Ishikawa (cell line): ENCODE measurements around the gene ARPC1B.

Source experiments
- CEBPB ChIP-seq: IDR thresholded peaks from 2 replicates; pipeline ENCODE4 v1.6.1; 2012
- CREB1 ChIP-seq: IDR thresholded peaks from 2 replicates; pipeline ENCODE4 v1.6.1; 2012; ENCODE audit warnings: low read depth
- EGR1 ChIP-seq: IDR thresholded peaks from 2 replicates; pipeline ENCODE4 v1.6.1; 2012
- EP300 ChIP-seq: IDR thresholded peaks from 2 replicates; pipeline ENCODE4 v1.6.1; 2012; ENCODE audit warnings: borderline replicate concordance
- FOXM1 ChIP-seq: IDR thresholded peaks from 2 replicates; pipeline ENCODE4 v1.6.1; 2012; ENCODE audit warnings: low read depth, borderline replicate concordance
- NFIC ChIP-seq: IDR thresholded peaks from 2 replicates; pipeline ENCODE4 v1.6.1; 2012
- RAD21 ChIP-seq: IDR thresholded peaks from 2 replicates; pipeline ENCODE4 v1.6.1; 2012; ENCODE audit warnings: low read depth
- TAF1 ChIP-seq: IDR thresholded peaks from 2 replicates; pipeline ENCODE4 v1.6.1; 2012; ENCODE audit warnings: low read depth, mild to moderate bottlenecking
- TCF12 ChIP-seq: IDR thresholded peaks from 2 replicates; pipeline ENCODE4 v1.6.1; 2012; ENCODE audit warnings: low read depth
- TEAD4 ChIP-seq: IDR thresholded peaks from 2 replicates; pipeline ENCODE4 v1.6.1; 2012
- YY1 ChIP-seq: IDR thresholded peaks from 2 replicates; pipeline ENCODE4 v1.6.1; 2012; ENCODE audit warnings: low read depth
- ZBTB7A ChIP-seq: IDR thresholded peaks from 2 replicates; pipeline ENCODE4 v1.6.1; 2012; ENCODE audit warnings: low read depth
- TF ChIP-seq, protein P1 (sequence below): IDR thresholded peaks from 2 replicates; pipeline ENCODE4 v1.6.1; 2012
- TF ChIP-seq, protein P2 (sequence below): IDR thresholded peaks from 2 replicates; pipeline ENCODE4 v1.6.1; 2012; ENCODE audit warnings: low read depth, mild to moderate bottlenecking
- TF ChIP-seq, protein P3 (sequence below): IDR thresholded peaks from 2 replicates; pipeline ENCODE4 v1.6.1; 2012

Gene ARPC1B

DNA sequence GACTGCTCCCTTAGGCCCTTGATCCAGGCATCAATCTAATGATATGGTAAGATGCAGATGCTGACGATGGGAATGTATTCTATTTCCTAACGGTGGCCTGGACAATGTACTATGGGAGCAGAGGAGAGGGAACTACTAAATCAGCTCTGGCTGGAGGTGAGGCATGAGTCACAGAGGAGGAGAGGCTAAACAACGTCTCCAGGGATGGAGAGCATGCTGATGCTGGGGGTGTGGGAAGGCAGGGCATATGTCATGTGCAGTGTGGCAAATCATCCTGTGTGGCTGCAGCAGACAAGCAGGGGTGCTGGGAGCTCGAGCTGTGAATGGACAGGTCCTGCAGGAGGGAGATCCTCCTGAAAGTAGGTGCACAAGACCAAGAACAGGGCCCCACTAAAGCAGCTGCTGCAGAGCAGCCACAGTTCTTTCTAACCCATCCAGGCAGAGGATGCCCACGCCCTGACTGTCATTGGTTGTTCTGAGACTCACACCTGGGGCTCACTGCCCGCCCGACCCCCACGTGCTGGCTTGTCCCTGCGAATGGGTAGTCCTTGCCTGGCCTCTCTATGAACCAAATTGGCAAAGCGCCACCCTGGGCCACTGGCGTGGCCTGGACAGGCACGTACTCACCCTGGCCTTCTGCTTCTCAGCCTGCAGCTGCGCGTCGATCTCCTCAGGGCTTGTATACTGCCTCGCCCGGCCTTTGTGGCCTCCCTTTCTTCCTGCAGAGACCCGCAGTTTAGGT, 29.9 kb downstream of the ARPC1B start:
- no peak for TF ChIP-seq NFIC
- no peak for TF ChIP-seq EGR1
- TF ChIP-seq, protein P1, sequence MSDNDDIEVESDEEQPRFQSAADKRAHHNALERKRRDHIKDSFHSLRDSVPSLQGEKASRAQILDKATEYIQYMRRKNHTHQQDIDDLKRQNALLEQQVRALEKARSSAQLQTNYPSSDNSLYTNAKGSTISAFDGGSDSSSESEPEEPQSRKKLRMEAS = no peak
- TF ChIP-seq TAF1 = no peak
- TF ChIP-seq YY1 = no peak
- no peak for TF ChIP-seq EP300
- no peak for TF ChIP-seq CREB1
- TF ChIP-seq, protein P2, sequence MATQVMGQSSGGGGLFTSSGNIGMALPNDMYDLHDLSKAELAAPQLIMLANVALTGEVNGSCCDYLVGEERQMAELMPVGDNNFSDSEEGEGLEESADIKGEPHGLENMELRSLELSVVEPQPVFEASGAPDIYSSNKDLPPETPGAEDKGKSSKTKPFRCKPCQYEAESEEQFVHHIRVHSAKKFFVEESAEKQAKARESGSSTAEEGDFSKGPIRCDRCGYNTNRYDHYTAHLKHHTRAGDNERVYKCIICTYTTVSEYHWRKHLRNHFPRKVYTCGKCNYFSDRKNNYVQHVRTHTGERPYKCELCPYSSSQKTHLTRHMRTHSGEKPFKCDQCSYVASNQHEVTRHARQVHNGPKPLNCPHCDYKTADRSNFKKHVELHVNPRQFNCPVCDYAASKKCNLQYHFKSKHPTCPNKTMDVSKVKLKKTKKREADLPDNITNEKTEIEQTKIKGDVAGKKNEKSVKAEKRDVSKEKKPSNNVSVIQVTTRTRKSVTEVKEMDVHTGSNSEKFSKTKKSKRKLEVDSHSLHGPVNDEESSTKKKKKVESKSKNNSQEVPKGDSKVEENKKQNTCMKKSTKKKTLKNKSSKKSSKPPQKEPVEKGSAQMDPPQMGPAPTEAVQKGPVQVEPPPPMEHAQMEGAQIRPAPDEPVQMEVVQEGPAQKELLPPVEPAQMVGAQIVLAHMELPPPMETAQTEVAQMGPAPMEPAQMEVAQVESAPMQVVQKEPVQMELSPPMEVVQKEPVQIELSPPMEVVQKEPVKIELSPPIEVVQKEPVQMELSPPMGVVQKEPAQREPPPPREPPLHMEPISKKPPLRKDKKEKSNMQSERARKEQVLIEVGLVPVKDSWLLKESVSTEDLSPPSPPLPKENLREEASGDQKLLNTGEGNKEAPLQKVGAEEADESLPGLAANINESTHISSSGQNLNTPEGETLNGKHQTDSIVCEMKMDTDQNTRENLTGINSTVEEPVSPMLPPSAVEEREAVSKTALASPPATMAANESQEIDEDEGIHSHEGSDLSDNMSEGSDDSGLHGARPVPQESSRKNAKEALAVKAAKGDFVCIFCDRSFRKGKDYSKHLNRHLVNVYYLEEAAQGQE = no peak
- no peak for TF ChIP-seq CEBPB
- no peak for TF ChIP-seq RAD21
- no peak for TF ChIP-seq TCF12

DNA sequence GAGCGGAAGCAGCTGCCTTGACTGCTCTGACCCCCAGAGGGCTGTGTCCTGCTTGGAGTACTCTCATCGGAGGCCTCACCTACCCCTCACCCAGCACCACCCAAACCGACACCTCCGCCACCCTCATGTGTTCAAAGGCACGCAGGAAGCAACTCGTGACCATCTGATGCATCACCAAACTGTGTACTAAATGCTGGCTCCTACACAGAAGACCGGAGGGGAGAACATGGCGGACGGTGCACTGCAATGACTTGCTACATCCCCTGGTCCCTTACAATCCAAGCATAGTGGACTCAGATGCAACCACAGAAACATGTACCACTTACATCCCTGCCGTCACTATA, 30.4 kb downstream of the ARPC1B start:
- TF ChIP-seq ZBTB7A = no peak
- no peak for TF ChIP-seq RAD21
- no peak for TF ChIP-seq CREB1
- TF ChIP-seq, protein P3, sequence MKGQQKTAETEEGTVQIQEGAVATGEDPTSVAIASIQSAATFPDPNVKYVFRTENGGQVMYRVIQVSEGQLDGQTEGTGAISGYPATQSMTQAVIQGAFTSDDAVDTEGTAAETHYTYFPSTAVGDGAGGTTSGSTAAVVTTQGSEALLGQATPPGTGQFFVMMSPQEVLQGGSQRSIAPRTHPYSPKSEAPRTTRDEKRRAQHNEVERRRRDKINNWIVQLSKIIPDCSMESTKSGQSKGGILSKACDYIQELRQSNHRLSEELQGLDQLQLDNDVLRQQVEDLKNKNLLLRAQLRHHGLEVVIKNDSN = no peak
- TF ChIP-seq EGR1 = no peak
- no peak for TF ChIP-seq TAF1
- no peak for TF ChIP-seq CEBPB
- TF ChIP-seq, protein P1 = no peak
- no peak for TF ChIP-seq FOXM1
- TF ChIP-seq, protein P2 = no peak
- no peak for TF ChIP-seq YY1
- no peak for TF ChIP-seq NFIC
- no peak for TF ChIP-seq TCF12
- no peak for TF ChIP-seq TEAD4
- TF ChIP-seq EP300 = no peak

DNA sequence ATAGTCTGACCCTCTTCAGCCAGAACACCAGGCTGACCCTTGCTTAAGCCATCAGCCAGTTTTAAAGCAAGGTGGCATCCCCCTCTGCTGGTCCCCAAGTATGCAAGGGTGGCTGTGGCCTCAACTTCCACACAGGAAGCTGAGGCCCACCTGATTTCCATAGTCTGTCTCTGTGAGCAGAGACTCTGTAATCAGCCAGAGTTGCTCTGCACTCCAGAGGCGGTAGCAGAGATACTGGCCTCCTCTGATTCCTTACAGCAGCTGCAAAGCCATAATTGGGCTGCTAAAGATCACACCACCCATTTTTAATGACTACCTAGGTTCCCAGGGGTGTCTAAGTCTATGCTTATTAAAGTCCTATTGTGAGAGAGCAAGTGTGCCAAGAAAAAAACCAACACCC, 32.0 kb downstream of the ARPC1B start:
- no peak for TF ChIP-seq CEBPB
- TF ChIP-seq EP300 = no peak
- no peak for TF ChIP-seq CREB1
- no peak for TF ChIP-seq FOXM1
- no peak for TF ChIP-seq TCF12
- no peak for TF ChIP-seq EGR1
- TF ChIP-seq TAF1 = no peak
- TF ChIP-seq, protein P1 = no peak
- no peak for TF ChIP-seq TEAD4
- no peak for TF ChIP-seq ZBTB7A
- TF ChIP-seq, protein P3 = no peak
- TF ChIP-seq, protein P2 = no peak
- no peak for TF ChIP-seq YY1
- TF ChIP-seq NFIC = no peak
- no peak for TF ChIP-seq RAD21

DNA sequence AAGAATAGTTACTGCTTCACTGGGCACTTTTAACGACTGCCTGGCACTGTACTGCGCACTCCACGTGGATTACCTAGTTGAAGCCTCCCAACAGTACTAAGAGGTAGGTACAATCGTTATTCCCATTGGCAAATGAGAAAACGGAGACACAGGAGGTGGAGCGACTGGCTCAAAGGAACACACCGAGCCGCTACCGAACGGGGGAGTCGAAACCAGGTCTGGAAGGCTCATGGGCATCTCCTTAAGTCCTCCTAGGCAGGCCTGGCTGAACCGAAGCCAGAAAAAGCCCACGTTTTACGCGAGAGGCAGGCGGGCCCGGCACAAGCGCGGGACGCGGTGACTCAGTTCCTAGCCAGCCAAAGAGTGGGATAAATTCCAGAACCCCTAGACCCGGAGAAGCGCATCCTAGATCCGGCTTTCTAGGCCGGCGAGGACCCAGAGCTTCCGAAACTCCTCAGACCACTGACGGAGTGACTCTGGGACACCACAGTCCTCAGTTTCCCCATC, 33.4 kb downstream of the ARPC1B start:
- TF ChIP-seq, protein P1 = peak; percentile 89
- no peak for TF ChIP-seq ZBTB7A
